ENCODE results near the gene SRR.

The SRR gene

GRCh38 chr17:2369039-2369438 is 65.3 kb downstream of the SRR start:
- peak; percentile 43 to 56 for DNase-seq (ENCODE audit: low read depth in 2 of 2)
- no peak for TF ChIP-seq CTCF (IDR thresholded peaks at IDR 0.05; ENCODE audit: low read depth, low read length)
- no peak overlapping the region for H3K4me3 ChIP-seq (replicated peaks in 1 of 2; ENCODE audit: low read depth in 2 of 2, low read length in 2 of 2)

GRCh38 chr17:2369551-2370210 is 65.9 kb downstream of the SRR start:
- no peak for TF ChIP-seq CTCF (IDR thresholded peaks at IDR 0.05; ENCODE audit: low read depth, low read length)
- peak in 1 of 2 donors; percentile 43 for DNase-seq (ENCODE audit: low read depth in 2 of 2)
- H3K4me3 ChIP-seq (replicated peaks in 1 of 2; ENCODE audit: low read depth in 2 of 2, low read length in 2 of 2): no peak overlapping the region

- no peak for TF ChIP-seq CTCF (IDR thresholded peaks at IDR 0.05; ENCODE audit: low read depth, low read length)
- no peak overlapping the region for H3K4me3 ChIP-seq (replicated peaks in 1 of 2; ENCODE audit: low read depth in 2 of 2, low read length in 2 of 2)
- no peak for DNase-seq (ENCODE audit: low read depth in 2 of 2)
These were observed 66.5 kb downstream of the SRR start for GRCh38 chr17:2370211-2370589.

GRCh38 chr17:2371183-2372130 is 67.7 kb downstream of the SRR start:
- TF ChIP-seq CTCF (IDR thresholded peaks at IDR 0.05; ENCODE audit: low read depth, low read length): no peak
- no peak for DNase-seq (ENCODE audit: low read depth in 2 of 2)
- no peak overlapping the region for H3K4me3 ChIP-seq (replicated peaks in 1 of 2; ENCODE audit: low read depth in 2 of 2, low read length in 2 of 2)

GRCh38 chr17:2372180-2372579 is 68.4 kb downstream of the SRR start:
- H3K4me3 ChIP-seq (replicated peaks in 1 of 2; ENCODE audit: low read depth in 2 of 2, low read length in 2 of 2): no peak overlapping the region
- no peak for DNase-seq (ENCODE audit: low read depth in 2 of 2)
- TF ChIP-seq CTCF (IDR thresholded peaks at IDR 0.05; ENCODE audit: low read depth, low read length): no peak

- no peak overlapping the region for H3K4me3 ChIP-seq (replicated peaks in 1 of 2; ENCODE audit: low read depth in 2 of 2, low read length in 2 of 2)
- DNase-seq (ENCODE audit: low read depth in 2 of 2): no peak
- no peak for TF ChIP-seq CTCF (IDR thresholded peaks at IDR 0.05; ENCODE audit: low read depth, low read length)
These were observed 68.9 kb downstream of the SRR start for GRCh38 chr17:2372681-2373080.
